ENCODE data around the gene SLC8A3. TPM values are rescaled to one million over a fixed set of nuclear protein-coding genes. Genes with fewer than 3 reads are reported as not detected.

SLC8A3 gene
- total and polyA plus RNA-seq, 9 donors = 3.6 to 5.5 (median 4.3) TPM

DNA sequence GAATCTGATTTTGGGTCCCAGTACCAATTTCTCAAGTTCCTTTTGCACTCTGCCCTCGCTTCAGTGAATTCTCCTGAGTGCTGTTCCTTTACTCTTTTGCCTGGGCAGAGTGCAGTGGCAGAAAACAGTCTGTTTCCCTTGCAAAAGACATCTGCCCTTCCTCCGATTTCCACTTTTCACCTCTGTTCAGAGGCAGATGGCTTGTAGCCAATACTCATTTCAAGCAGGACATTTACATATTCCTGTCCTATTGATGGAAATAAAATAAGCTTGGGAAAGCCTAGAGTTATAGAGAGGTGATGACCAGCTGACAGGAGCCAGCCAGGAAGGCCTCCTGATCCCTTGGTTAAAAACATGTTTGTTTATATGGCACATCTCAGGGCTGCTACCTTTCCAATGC lies 111.0 kb downstream of the SLC8A3 start:
- Histone ChIP-seq H3K27ac (ENCODE audit: low read length) (no peak overlapping the region), H3K4me1 (ENCODE audit: control insufficient read depth, insufficient read depth, low read length) (no peaks in the 10 kb centered on the region), H3K4me3 (ENCODE audit: low read length) (no peak overlapping the region), H3K36me3 (ENCODE audit: control insufficient read depth, insufficient read depth, low read length) (no peaks in the 10 kb centered on the region), H3K9me3 (replicated peaks; ENCODE audit: control insufficient read depth, low read depth, low read length) (no peaks in the 10 kb centered on the region), H3K27me3 (ENCODE audit: control insufficient read depth, insufficient read depth, low read length) (no peaks in the 10 kb centered on the region)
- 48% methylated on average over 1 of the region's 2 CpGs for WGBS (ENCODE audit: insufficient coverage)
- no peak for DNase-seq

DNA sequence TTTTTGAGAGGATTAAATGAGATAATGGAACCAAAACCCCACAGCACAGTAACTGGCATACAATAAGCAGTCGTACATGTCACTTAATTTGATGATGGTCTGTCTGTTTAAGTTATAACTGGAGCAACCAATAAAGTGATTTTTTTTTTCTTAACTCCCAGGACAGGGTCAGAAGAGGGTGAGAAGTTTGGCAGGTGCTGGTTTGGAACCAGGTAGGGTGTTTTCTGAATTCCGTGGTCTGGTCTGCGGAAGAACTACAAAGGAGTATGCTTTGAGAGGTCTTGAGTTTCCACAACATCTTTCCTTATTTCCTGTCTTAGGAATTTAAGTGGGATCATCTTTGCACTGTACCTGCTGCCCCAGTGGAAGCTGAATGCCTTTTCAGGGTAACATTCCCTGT lies 111.7 kb downstream of the SLC8A3 start:
- no peak overlapping the region for H3K27ac ChIP-seq (ENCODE audit: low read length)
- no peaks in the 10 kb centered on the region for H3K9me3 ChIP-seq (replicated peaks; ENCODE audit: control insufficient read depth, low read depth, low read length)
- DNase-seq = no peak
- H3K36me3 ChIP-seq (ENCODE audit: control insufficient read depth, insufficient read depth, low read length) = no peaks in the 10 kb centered on the region
- H3K4me3 ChIP-seq (ENCODE audit: low read length) = no peak overlapping the region
- no peaks in the 10 kb centered on the region for H3K27me3 ChIP-seq (ENCODE audit: control insufficient read depth, insufficient read depth, low read length)
- WGBS (ENCODE audit: insufficient coverage) = no CpG with 5 or more reads among the region's 3 CpGs
- no peaks in the 10 kb centered on the region for H3K4me1 ChIP-seq (ENCODE audit: control insufficient read depth, insufficient read depth, low read length)

DNA sequence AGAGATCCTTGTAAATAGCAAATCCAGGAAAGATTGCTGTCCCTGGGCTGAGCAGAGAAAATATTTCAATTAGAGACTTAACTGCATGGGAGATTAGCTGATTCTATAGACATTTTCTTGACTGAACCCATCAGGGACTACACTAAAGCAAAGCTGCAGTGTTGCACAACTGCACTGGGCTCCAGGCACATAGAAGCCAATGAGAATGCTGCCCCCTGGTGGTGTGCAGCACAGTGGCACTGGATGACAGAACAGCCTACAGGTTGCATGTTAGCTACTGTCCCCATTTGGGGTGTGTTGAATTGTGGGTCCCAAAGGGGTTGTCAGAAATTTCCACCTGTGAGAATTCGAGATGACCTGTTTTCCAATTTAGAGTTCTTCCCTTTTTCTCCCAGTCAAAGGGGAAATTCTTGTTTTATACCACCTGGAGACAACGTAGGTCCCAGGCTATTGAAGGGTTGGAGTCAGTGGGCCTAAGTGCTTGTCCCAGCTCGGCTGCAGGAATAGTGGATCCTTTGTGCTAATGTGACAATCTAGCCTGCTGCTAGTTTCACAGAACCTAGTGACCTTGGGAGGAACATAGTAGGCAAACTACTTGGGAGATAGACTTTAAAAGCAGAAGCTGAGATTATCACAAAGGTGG lies 114.7 kb downstream of the SLC8A3 start:
- Histone ChIP-seq H3K4me1 (ENCODE audit: control insufficient read depth, insufficient read depth, low read length) (no peaks in the 10 kb centered on the region), H3K36me3 (ENCODE audit: control insufficient read depth, insufficient read depth, low read length) (no peaks in the 10 kb centered on the region), H3K27me3 (ENCODE audit: control insufficient read depth, insufficient read depth, low read length) (no peaks in the 10 kb centered on the region), H3K4me3 (ENCODE audit: low read length) (no peak overlapping the region), H3K9me3 (replicated peaks; ENCODE audit: control insufficient read depth, low read depth, low read length) (no peaks in the 10 kb centered on the region), H3K27ac (ENCODE audit: low read length) (no peak overlapping the region)
- 33% methylated on average over 1 of the region's 3 CpGs for WGBS (ENCODE audit: insufficient coverage)
- peak; percentile 20 for DNase-seq

DNA sequence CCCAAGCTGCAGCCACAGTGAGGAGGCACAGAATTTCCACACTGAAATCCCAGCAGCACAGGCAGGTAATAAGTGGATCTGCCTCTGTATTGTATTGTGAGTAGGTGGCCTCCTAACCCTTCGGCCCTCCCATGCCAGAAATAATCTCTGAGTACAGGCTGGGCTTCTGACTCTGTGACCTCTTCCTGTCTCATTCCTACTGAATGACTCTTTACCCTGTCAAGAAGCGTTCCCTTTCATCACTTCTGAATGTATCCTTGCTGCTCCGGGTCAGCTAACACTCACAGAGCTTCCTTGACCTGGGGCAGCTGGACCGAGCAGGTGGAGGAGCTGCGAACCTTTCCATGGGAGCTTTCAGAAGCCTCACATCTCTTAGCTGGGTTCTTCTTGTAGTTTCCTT lies 119.6 kb downstream of the SLC8A3 start:
- DNase-seq = no peak
- 73% methylated on average over 5 of the region's 5 CpGs for WGBS (ENCODE audit: insufficient coverage)

DNA sequence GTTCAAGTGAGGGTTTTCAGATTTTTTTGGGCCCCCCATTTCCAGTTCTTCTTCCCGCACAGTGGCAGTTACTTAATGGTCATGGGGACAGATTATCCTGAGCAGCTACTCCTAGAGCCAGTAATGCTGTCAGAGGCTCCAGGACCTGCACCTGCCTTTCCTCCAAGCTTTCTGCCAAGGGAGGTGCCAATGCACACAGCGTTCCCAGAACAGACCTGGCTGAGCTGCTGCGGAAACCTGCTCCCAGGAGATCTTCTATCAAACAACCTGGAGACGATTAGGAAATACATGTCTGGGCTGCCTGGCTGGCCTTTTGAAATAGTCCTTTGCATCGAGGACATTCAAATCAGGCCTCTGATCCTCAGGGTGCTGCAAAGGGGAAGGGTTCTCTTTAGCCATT lies 120.9 kb downstream of the SLC8A3 start:
- no peak for DNase-seq
- H3K27me3 ChIP-seq (ENCODE audit: control insufficient read depth, insufficient read depth, low read length) = peaks cover 6% of the 10 kb centered on the region
- 73% methylated on average over 5 of the region's 5 CpGs for WGBS (ENCODE audit: insufficient coverage)
- no peaks in the 10 kb centered on the region for H3K36me3 ChIP-seq (ENCODE audit: control insufficient read depth, insufficient read depth, low read length)
- H3K27ac ChIP-seq (ENCODE audit: low read length) = no peak overlapping the region
- no peaks in the 10 kb centered on the region for H3K4me1 ChIP-seq (ENCODE audit: control insufficient read depth, insufficient read depth, low read length)
- H3K9me3 ChIP-seq (replicated peaks; ENCODE audit: control insufficient read depth, low read depth, low read length) = no peaks in the 10 kb centered on the region
- H3K4me3 ChIP-seq (ENCODE audit: low read length) = no peak overlapping the region

More for the DNA sequence above, 119.6 kb downstream of the SLC8A3 start:
- Histone ChIP-seq H3K9me3 (replicated peaks; ENCODE audit: control insufficient read depth, low read depth, low read length) (no peaks in the 10 kb centered on the region), H3K4me3 (ENCODE audit: low read length) (no peak overlapping the region), H3K4me1 (ENCODE audit: control insufficient read depth, insufficient read depth, low read length) (no peaks in the 10 kb centered on the region), H3K27ac (ENCODE audit: low read length) (no peak overlapping the region), H3K36me3 (ENCODE audit: control insufficient read depth, insufficient read depth, low read length) (no peaks in the 10 kb centered on the region), H3K27me3 (ENCODE audit: control insufficient read depth, insufficient read depth, low read length) (peaks cover 4% of the 10 kb centered on the region)

DNA sequence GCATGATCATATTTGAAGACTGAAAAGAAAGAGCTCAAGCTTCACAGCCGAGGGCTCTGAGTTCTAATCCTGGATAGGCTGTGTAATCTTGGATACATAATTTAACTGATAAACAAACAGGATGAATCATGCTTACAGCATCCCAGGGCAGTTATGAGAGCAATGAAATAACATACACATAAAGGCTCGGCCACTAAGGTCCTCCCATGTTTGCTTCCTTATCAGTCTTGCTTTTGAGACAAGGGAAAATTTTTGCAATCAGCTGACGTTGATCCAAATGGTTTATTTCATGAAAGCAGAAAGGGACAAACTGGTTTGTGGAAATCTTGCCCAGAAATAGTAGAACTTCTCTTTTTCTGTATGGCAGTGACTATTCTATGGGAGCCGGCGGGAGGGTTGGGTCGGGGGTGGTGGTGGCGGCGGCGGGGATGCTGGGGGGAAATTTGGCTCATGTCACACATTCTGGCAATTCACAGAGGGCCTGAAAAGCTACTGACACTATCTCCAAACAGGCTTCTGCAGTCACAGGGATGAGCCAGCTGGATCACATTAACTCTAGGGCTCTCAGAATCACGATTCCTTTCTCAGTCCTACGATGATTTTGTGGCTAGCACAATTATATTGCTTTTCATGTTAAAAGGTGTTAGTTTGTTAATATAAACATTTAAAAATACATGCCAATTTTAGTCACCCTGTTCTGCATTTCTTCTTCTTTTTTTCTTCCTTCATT lies 124.5 kb downstream of the SLC8A3 start:
- H3K36me3 ChIP-seq (ENCODE audit: control insufficient read depth, insufficient read depth, low read length) = no peaks in the 10 kb centered on the region
- no peak overlapping the region for H3K4me3 ChIP-seq (ENCODE audit: low read length)
- H3K9me3 ChIP-seq (replicated peaks; ENCODE audit: control insufficient read depth, low read depth, low read length) = no peaks in the 10 kb centered on the region
- no peak for DNase-seq
- H3K27ac ChIP-seq (ENCODE audit: low read length) = no peak overlapping the region
- no CpG with 5 or more reads among the region's 11 CpGs for WGBS (ENCODE audit: insufficient coverage)
- H3K27me3 ChIP-seq (ENCODE audit: control insufficient read depth, insufficient read depth, low read length) = peaks cover 6% of the 10 kb centered on the region
- no peaks in the 10 kb centered on the region for H3K4me1 ChIP-seq (ENCODE audit: control insufficient read depth, insufficient read depth, low read length)

DNA sequence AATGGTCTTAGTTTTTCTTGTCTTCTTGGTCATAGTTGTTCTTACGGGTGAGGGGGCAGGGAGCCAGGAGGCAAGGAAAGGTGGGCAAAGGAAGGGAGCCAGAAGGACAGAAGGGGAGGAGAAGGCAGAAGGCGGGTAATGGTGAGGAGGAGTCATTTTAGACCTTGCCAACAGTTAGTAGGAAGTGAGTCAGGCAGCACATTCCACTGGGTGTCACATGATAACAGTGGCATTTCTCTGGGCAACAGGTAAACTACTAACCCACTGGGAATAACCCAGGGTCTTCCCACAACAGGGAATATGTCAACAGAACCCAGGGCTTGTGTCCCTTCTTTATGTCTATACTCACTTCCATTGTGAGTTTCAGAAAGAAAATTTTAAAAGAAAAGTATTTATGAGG lies 127.6 kb downstream of the SLC8A3 start:
- WGBS (ENCODE audit: insufficient coverage) = 93% methylated on average over 2 of the region's 2 CpGs
- no peak for DNase-seq

DNA sequence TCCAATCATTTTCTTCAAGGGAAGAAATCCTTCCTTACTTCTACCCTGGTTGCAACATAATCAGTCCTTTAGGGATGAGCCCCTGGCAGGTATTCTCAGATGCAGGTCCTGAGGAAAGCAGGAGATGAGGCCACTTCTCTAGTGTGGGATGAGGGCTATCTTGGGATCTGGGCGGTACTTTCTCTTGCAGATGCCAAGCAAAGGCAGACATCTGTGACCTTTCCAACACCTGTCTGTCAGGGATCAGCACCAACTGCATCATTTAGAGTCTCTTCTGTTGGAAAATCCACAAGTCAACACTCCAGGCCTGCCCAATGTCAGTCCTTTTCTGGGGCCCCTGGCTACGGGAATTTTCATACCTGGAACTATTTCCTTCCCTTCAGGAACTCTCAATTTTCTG lies 129.2 kb downstream of the SLC8A3 start:
- Histone ChIP-seq H3K9me3 (replicated peaks; ENCODE audit: control insufficient read depth, low read depth, low read length) (no peaks in the 10 kb centered on the region), H3K27me3 (ENCODE audit: control insufficient read depth, insufficient read depth, low read length) (peaks cover 2% of the 10 kb centered on the region), H3K36me3 (ENCODE audit: control insufficient read depth, insufficient read depth, low read length) (no peaks in the 10 kb centered on the region), H3K4me3 (ENCODE audit: low read length) (no peak overlapping the region), H3K27ac (ENCODE audit: low read length) (no peak overlapping the region), H3K4me1 (ENCODE audit: control insufficient read depth, insufficient read depth, low read length) (no peaks in the 10 kb centered on the region)
- 100% methylated on average over 1 of the region's 2 CpGs for WGBS (ENCODE audit: insufficient coverage)
- DNase-seq = no peak

More for the DNA sequence above, 127.6 kb downstream of the SLC8A3 start:
- no peaks in the 10 kb centered on the region for H3K4me1 ChIP-seq (ENCODE audit: control insufficient read depth, insufficient read depth, low read length)
- H3K36me3 ChIP-seq (ENCODE audit: control insufficient read depth, insufficient read depth, low read length) = no peaks in the 10 kb centered on the region
- H3K4me3 ChIP-seq (ENCODE audit: low read length) = no peak overlapping the region
- no peak overlapping the region for H3K27ac ChIP-seq (ENCODE audit: low read length)
- peaks cover 6% of the 10 kb centered on the region for H3K27me3 ChIP-seq (ENCODE audit: control insufficient read depth, insufficient read depth, low read length)
- H3K9me3 ChIP-seq (replicated peaks; ENCODE audit: control insufficient read depth, low read depth, low read length) = no peaks in the 10 kb centered on the region

DNA sequence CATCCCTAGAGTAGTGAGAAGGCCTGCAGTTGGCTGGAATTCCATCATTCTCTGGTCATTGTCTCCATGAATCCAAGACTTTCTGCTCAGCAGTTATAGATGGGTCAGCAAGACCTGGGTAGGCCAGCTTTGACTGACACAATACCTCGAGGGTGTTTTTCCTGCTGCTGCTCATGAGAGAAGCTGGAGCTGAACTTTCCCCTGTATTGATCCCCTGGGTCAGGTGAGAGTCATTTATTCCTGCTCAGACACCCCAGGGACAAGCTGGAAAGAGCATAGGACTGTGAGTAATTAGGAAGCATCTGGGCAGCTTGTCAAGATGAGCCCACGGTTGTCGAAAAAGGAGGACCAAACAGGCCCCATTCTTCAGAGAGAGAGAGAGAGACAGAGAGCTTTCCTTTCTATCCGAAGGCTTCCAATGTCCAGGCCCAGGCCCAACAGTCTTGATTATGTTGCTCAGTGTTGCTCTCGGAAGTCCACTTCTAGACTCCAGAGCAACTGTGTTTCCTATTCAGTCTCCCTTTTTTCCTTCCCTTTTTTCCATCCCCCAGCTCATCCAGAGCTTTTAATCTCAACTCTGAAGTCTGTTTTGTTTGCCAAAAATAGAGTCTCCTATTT lies 131.1 kb downstream of the SLC8A3 start:
- no peaks in the 10 kb centered on the region for H3K4me1 ChIP-seq (ENCODE audit: control insufficient read depth, insufficient read depth, low read length)
- no peak for DNase-seq
- no peaks in the 10 kb centered on the region for H3K36me3 ChIP-seq (ENCODE audit: control insufficient read depth, insufficient read depth, low read length)
- WGBS (ENCODE audit: insufficient coverage) = 81% methylated on average over 5 of the region's 5 CpGs
- no peaks in the 10 kb centered on the region for H3K9me3 ChIP-seq (replicated peaks; ENCODE audit: control insufficient read depth, low read depth, low read length)
- H3K27me3 ChIP-seq (ENCODE audit: control insufficient read depth, insufficient read depth, low read length) = no peaks in the 10 kb centered on the region
- H3K27ac ChIP-seq (ENCODE audit: low read length) = no peak overlapping the region
- H3K4me3 ChIP-seq (ENCODE audit: low read length) = no peak overlapping the region

DNA sequence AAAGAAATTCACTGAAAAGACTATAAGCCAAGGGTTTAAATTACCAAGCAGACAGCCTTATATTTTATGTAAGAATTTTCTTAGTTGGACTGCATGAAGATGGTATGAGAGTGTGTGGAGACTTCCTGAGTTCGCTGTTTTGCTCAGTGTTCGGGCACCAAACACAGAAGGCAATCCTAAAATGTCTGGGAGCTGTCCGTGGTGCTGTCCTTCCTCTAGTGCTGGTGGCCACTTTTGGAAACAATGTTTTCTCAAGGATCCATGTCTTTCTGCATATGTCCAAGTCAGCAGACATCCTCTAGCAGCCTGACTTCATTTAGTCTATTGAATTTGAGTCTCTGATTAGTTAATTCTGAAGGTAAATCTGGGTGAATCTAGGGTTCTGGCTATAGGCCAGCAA lies 135.8 kb downstream of the SLC8A3 start:
- Histone ChIP-seq H3K36me3 (ENCODE audit: control insufficient read depth, insufficient read depth, low read length) (no peaks in the 10 kb centered on the region), H3K27me3 (ENCODE audit: control insufficient read depth, insufficient read depth, low read length) (no peaks in the 10 kb centered on the region), H3K4me1 (ENCODE audit: control insufficient read depth, insufficient read depth, low read length) (no peaks in the 10 kb centered on the region), H3K27ac (ENCODE audit: low read length) (no peak overlapping the region), H3K4me3 (ENCODE audit: low read length) (no peak overlapping the region), H3K9me3 (replicated peaks; ENCODE audit: control insufficient read depth, low read depth, low read length) (no peaks in the 10 kb centered on the region)
- no CpG with 5 or more reads among the region's 3 CpGs for WGBS (ENCODE audit: insufficient coverage)
- peak; percentile 57 for DNase-seq
